Naive thymus-derived CD4-positive, alpha-beta T cell (primary cell): ENCODE measurements around the gene UBE3D. TPM values are rescaled to one million over a fixed set of nuclear protein-coding genes. Genes with fewer than 3 reads are reported as not detected.
"Not testable (repeated sequence)": the region's sequence is repeated elsewhere in the genome, so short reads cannot be mapped to it uniquely, and the experiment has no call there.

Experiments
- ATAC-seq: fragments of 150-1000 bp; cut with Tn5 transposase; 2 replicates; pipeline ENCODE4 v1.10.0; 2021; ENCODE audit warnings: mild to moderate bottlenecking, moderate library complexity
- CTCF ChIA-PET: fragments of 350-600 bp; sonication (Branson Sonifier 250); formaldehyde crosslinking; loops from one replicate; lab custom pipeline; 2021; ENCODE audit warnings: antibody characterized with exemption; lab: Charles Lee
- POLR2A ChIA-PET: fragments of 350-600 bp; sonication (Branson Sonifier 250); formaldehyde crosslinking; loops from one replicate; lab custom pipeline; 2021; ENCODE audit warnings: antibody characterized with exemption, inconsistent platforms; lab: Charles Lee
- DNase-seq, 9 donors: peaks; one replicate each; pipeline versions ENCODE4 v3.0.0 to v3.0.0-alpha.2; 2020 to 2022; ENCODE audit warnings: mixed read lengths in 1 of 9
- H3K27ac ChIP-seq: one replicate; pipeline ENCODE4 v1.7.0; 2013; ENCODE audit warnings: mild to moderate bottlenecking, low read depth, low read length, moderate library complexity
- H3K27me3 ChIP-seq, 2 donors: one replicate each; pipeline ENCODE4 v1.7.0; 2013; ENCODE audit warnings: low read length in 2 of 2, mild to moderate bottlenecking in 2 of 2, moderate library complexity in 2 of 2; ENCODE audit not compliant: control insufficient read depth in 2 of 2, insufficient read depth in 2 of 2
- H3K36me3 ChIP-seq, 3 experiments: 1 replicate in 2 of 3; 2 replicates in 1 of 3; pipeline ENCODE4 v1.7.0; 2013; ENCODE audit warnings: low read length in 3 of 3, mild to moderate bottlenecking in 3 of 3, moderate library complexity in 1 of 3; ENCODE audit not compliant: insufficient read depth in 3 of 3, control insufficient read depth in 2 of 3
- H3K4me1 ChIP-seq, 2 donors: one replicate each; pipeline ENCODE4 v1.7.0; 2013; ENCODE audit warnings: low read length in 2 of 2, mild to moderate bottlenecking in 2 of 2, moderate library complexity in 1 of 2; ENCODE audit not compliant: control insufficient read depth in 2 of 2, insufficient read depth in 2 of 2
- H3K4me3 ChIP-seq: 2 replicates; pipeline ENCODE4 v1.7.0; 2013; ENCODE audit warnings: mild to moderate bottlenecking, low read length
- H3K9me3 ChIP-seq, 3 experiments: 1 replicate in 2 of 3; 2 replicates in 1 of 3; pipeline ENCODE4 v1.7.0; 2013; ENCODE audit warnings: low read length in 3 of 3; ENCODE audit not compliant: control insufficient read depth in 2 of 3
- H3K27ac Mint-ChIP-seq, 9 donors: one replicate each; pipeline ENCODE4 v1.8.0; 2020 to 2022; ENCODE audit warnings: mixed read lengths in 9 of 9, mild to moderate bottlenecking in 8 of 9, moderate library complexity in 5 of 9, inconsistent platforms in 2 of 9
- H3K27me3 Mint-ChIP-seq, 5 donors: one replicate each; pipeline ENCODE4 v1.8.0; 2021 to 2022; ENCODE audit warnings: mixed read lengths in 5 of 5, mild to moderate bottlenecking in 1 of 5
- H3K36me3 Mint-ChIP-seq, 5 donors: one replicate each; pipeline ENCODE4 v1.8.0; 2020 to 2022; ENCODE audit warnings: mixed read lengths in 5 of 5, mild to moderate bottlenecking in 3 of 5, inconsistent platforms in 1 of 5
- H3K4me1 Mint-ChIP-seq, 7 donors: one replicate each; pipeline ENCODE4 v1.8.0; 2020 to 2022; ENCODE audit warnings: mixed read lengths in 7 of 7, mild to moderate bottlenecking in 3 of 7, inconsistent platforms in 1 of 7
- H3K4me3 Mint-ChIP-seq, 10 donors: one replicate each; pipeline ENCODE4 v1.8.0; 2020 to 2022; ENCODE audit warnings: mild to moderate bottlenecking in 10 of 10, mixed read lengths in 10 of 10, moderate library complexity in 6 of 10, inconsistent platforms in 2 of 10
- H3K9me3 Mint-ChIP-seq, 11 donors: one replicate each; pipeline ENCODE4 v1.8.0; 2020 to 2022; ENCODE audit warnings: mixed read lengths in 11 of 11, mild to moderate bottlenecking in 4 of 11, inconsistent platforms in 1 of 11, moderate library complexity in 1 of 11
- intact Hi-C, 2 donors: fragments of 100-400 bp; cut with micrococcal nuclease; formaldehyde crosslinking; loops; one replicate each; pipeline ENCODE4 v1.15.1; 2023
- polyA plus RNA-seq, 2 donors: library from polyadenylated mRNA; unstranded; fragments of 300-500 nt; fragmentation: Illumina TruSeq; gene quantifications; one replicate each; pipeline ENCODE4 v1.2.3, GENCODE V29; 2021
- total RNA-seq, 6 experiments: library from RNA in 5 of 6; stranded (reverse) in 5 of 6; gene quantifications; 1 replicate in 5 of 6; 2 replicates in 1 of 6; pipeline ENCODE4 v1.2.3 and lab custom pipeline; 2021 to 2026

Gene UBE3D
- total and polyA plus RNA-seq, 7 experiments from 2014 or later, result 5.8 to 9.3 (median 7.4) TPM

- CTCF ChIA-PET, H3K4me1 ChIP-seq, H3K27ac ChIP-seq, ATAC-seq, H3K36me3 Mint-ChIP-seq, H3K36me3 ChIP-seq, intact Hi-C loops, H3K9me3 ChIP-seq, DNase-seq, H3K4me3 Mint-ChIP-seq, H3K27me3 Mint-ChIP-seq, H3K27ac Mint-ChIP-seq, POLR2A ChIA-PET, H3K4me1 Mint-ChIP-seq, H3K4me3 ChIP-seq, H3K27me3 ChIP-seq: not testable (repeated sequence)
- H3K9me3 Mint-ChIP-seq, result peaks cover 0 to 45% (median 20%) of the 10 kb centered on the region in 11 donors
Measured at GRCh38 chr6:82852904-82853303, 212.7 kb downstream of the UBE3D start.

- ChIA-PET CTCF (no interaction called here), POLR2A (no interaction called here)
- Histone ChIP-seq H3K9me3 (no peaks in the 10 kb centered on the region), H3K4me3 (no peak overlapping the region), H3K27ac (no peak overlapping the region), H3K4me1 (no peaks in the 10 kb centered on the region), H3K27me3 (no peaks in the 10 kb centered on the region), H3K36me3 (no peaks in the 10 kb centered on the region)
- no peaks in the 10 kb centered on the region for H3K4me1 Mint-ChIP-seq
- H3K4me3 Mint-ChIP-seq, result no peak overlapping the region
- H3K9me3 Mint-ChIP-seq, result peaks cover 0 to 2% (median 0%) of the 10 kb centered on the region in 11 donors
- DNase-seq, result no peak
- peaks cover 0 to 11% (median 0%) of the 10 kb centered on the region in 5 donors for H3K27me3 Mint-ChIP-seq
- intact Hi-C loops, result no loop called here
- H3K27ac Mint-ChIP-seq, result no peak overlapping the region
- ATAC-seq, result no peak
- H3K36me3 Mint-ChIP-seq, result no peaks in the 10 kb centered on the region
Measured at GRCh38 chr6:82843291-82843885, 222.3 kb downstream of the UBE3D start.

- DNase-seq, result no peak
- Mint-ChIP-seq H3K4me1 (no peaks in the 10 kb centered on the region), H3K27me3 (peaks cover 0 to 11% (median 0%) of the 10 kb centered on the region in 5 donors), H3K36me3 (no peaks in the 10 kb centered on the region), H3K4me3 (no peak overlapping the region), H3K27ac (no peak overlapping the region), H3K9me3 (peaks cover 0 to 2% (median 0%) of the 10 kb centered on the region in 11 donors)
- Histone ChIP-seq H3K4me1 (no peaks in the 10 kb centered on the region), H3K27me3 (no peaks in the 10 kb centered on the region), H3K9me3 (no peaks in the 10 kb centered on the region), H3K27ac (no peak overlapping the region), H3K36me3 (no peaks in the 10 kb centered on the region), H3K4me3 (no peak overlapping the region)
- CTCF ChIA-PET, result no interaction called here
- ATAC-seq, result no peak
- POLR2A ChIA-PET, result no interaction called here
- intact Hi-C loops, result no loop called here
Measured at GRCh38 chr6:82842721-82843120, 222.9 kb downstream of the UBE3D start.

Other genes with a start within 250 kb of the UBE3D start
- 10 to 100 TPM; 13.6 to 33.9 (median 25.7) TPM for gene DOP1A, start 1.8 kb upstream of the UBE3D start, total RNA-seq
- 1 to 10 TPM; 5.9 to 6.3 TPM for gene DOP1A, start 1.8 kb upstream of the UBE3D start, polyA plus RNA-seq
- gene PGM3, start 127.4 kb upstream of the UBE3D start, total RNA-seq, result 10 to 100 TPM; 22.0 to 37.3 (median 27.6) TPM
- 10 to 100 TPM in 1 of 2 donors, 1 to 10 TPM in 1; 8.2 to 14.2 TPM for gene PGM3, start 127.4 kb upstream of the UBE3D start, polyA plus RNA-seq
- gene RWDD2A, start 127.5 kb upstream of the UBE3D start, total RNA-seq, result 1 to 10 TPM; 1.8 to 6.4 (median 2.7) TPM
- 1 to 10 TPM; 3.2 to 4.1 TPM for gene RWDD2A, start 127.5 kb upstream of the UBE3D start, polyA plus RNA-seq